ENCODE data around the gene CACNA2D2. TPM values are rescaled to one million over a fixed set of nuclear protein-coding genes. Genes with fewer than 3 reads are reported as not detected.
A peak's percentile ranks its signal among the peaks of the same experiment; 100 is the strongest.

CACNA2D2 gene
- total and polyA plus RNA-seq, 2 of the 13 experiments (the other 11 are each of a cell fraction or from before 2014, with no cell fraction given) = not detected

DNA sequence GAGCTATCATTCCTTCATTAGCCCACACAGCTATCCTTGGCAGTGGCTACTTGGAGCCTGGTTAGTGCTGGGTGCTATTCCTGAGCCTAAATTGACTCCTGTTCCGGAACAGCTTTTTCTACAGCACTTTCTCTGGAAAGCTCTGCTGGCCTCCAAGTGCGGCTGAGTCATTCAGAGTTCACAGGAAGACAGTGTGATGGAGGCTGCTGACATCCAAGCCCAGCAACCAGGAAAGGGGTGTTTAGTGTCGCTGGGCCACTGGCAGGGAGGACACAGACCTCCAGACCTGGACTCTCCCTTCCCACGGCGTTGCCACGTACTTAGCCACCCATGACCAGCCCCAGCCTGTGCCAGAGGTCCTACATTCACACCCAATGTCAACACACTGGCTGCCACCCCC is 28.7 kb downstream of the CACNA2D2 start:
- Histone ChIP-seq H3K36me3 (replicated peaks in 1 of 2; ENCODE audit: control insufficient read depth in 1 of 2, insufficient read depth in 2 of 2, low read length in 2 of 2) (no peaks in the 10 kb centered on the region), H3K9me3 (ENCODE audit: low read length) (no peaks in the 10 kb centered on the region), H3K4me2 (ENCODE audit: low read depth, low read length) (no peak overlapping the region), H3K79me2 (ENCODE audit: insufficient read depth, low read length) (no peaks in the 10 kb centered on the region), H3K4me1 (ENCODE audit: insufficient read depth, low read length) (no peaks in the 10 kb centered on the region), H3K27ac (ENCODE audit: extremely low read length, insufficient read depth, low read length) (no peak overlapping the region), H4K20me1 (ENCODE audit: insufficient read depth, low read length) (no peaks in the 10 kb centered on the region), H3K27me3 (ENCODE audit: control insufficient read depth in 1 of 2, insufficient read depth in 2 of 2, low read length in 2 of 2) (peaks cover 12 to 40% of the 10 kb centered on the region in 2 experiments; a peak in 3 of 5 replicates), H3K9ac (ENCODE audit: insufficient read depth, low read depth, low read length) (no peak overlapping the region), H2AFZ (ENCODE audit: low read length) (no peak overlapping the region), H3K4me3 (replicated peaks in 1 of 3; ENCODE audit: insufficient read depth in 1 of 3, low read depth in 2 of 3, low read length in 3 of 3) (no peak overlapping the region)
- in situ Hi-C loops (cut with HindIII; ENCODE audit: extremely low pct_ligation_motif_present, low pct_unique_long_range_greater_than_20kb) = no loop called here
- no TSS peak for BruUV-seq (replicated peaks)
- FAIRE-seq (no peak), ATAC-seq (no peak), DNase-seq (ENCODE audit: low spot score) (no peak)
- ChIA-PET POLR2A (no interaction called here), CTCF (ENCODE audit: low intra/inter-chr PET ratio, low total read pairs) (no interaction called here)
- intact Hi-C loops (cut with micrococcal nuclease; ENCODE audit: unreplicated experiment) = no loop called here
- 25% methylated on average over 2 of the region's 6 CpGs for WGBS (ENCODE audit: low lambda C conversion rate)
- TF ChIP-seq ZFP82 (CRISPR knock-in tag; IDR thresholded peaks at IDR 0.05; ENCODE audit: borderline replicate concordance) = no peak
- no peak for TF ChIP-seq SIN3A (IDR thresholded peaks at IDR 0.05; ENCODE audit: borderline replicate concordance, low read depth, low read length)
- no peak for TF ChIP-seq ZNF431 (CRISPR knock-in tag; IDR thresholded peaks at IDR 0.05; ENCODE audit: borderline replicate concordance, low read depth)
- no peak for TF ChIP-seq CENPT (CRISPR knock-in tag; IDR thresholded peaks at IDR 0.05; ENCODE audit: low read depth)
- TF ChIP-seq ZBTB3 (CRISPR knock-in tag; IDR thresholded peaks at IDR 0.05; ENCODE audit: borderline replicate concordance, low read depth) = no peak
- no peak for TF ChIP-seq HMG20A (CRISPR knock-in tag; IDR thresholded peaks at IDR 0.05; ENCODE audit: borderline replicate concordance)
- no peak for TF ChIP-seq LBX2 (CRISPR knock-in tag; IDR thresholded peaks at IDR 0.05; ENCODE audit: borderline replicate concordance)
- TF ChIP-seq ZNF207 (IDR thresholded peaks at IDR 0.05; ENCODE audit: borderline replicate concordance) = no peak
- TF ChIP-seq MTA1 (CRISPR knock-in tag; IDR thresholded peaks at IDR 0.05; ENCODE audit: borderline replicate concordance) = no peak

DNA sequence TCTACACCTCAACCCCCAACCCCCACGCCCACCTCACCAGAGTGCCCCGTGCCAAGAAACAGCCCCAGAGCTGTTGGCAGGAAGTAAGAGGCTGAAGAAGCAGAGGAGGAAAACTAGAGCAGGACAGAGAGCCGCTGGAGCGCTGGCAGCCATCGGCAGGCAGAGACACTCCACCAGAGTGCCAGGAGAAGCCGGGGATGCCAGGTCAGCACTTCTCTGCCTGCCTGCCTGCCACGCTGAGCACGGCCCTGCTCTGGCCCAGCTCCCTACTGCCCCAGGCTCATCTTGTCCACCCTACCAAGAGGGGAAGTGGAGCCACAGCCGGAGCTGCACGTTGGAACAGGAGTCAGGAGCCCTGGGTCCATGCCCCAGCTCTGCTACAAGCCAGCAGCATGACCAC is 29.7 kb downstream of the CACNA2D2 start:
- no peak overlapping the region for H3K4me2 ChIP-seq (ENCODE audit: low read depth, low read length)
- no peak for DNase-seq (ENCODE audit: low spot score)
- TF ChIP-seq MAFF (IDR thresholded peaks at IDR 0.05; ENCODE audit: low read depth, low read length) (0 out of 2 replicates have a peak, but pooled peaks have one; percentile 4), MAFK (conservative IDR thresholded peaks at IDR 0.05 in 1 of 2, IDR thresholded peaks at IDR 0.05 in 1 of 2; ENCODE audit: low read length in 2 of 2) (peak; percentile 22 to 36; a peak in 3 of 4 replicates), ZNF263 (CRISPR knock-in tag; IDR thresholded peaks at IDR 0.05) (no peak)
- intact Hi-C loops (cut with micrococcal nuclease; ENCODE audit: unreplicated experiment) = no loop called here
- ATAC-seq = no peak
- 0% methylated on average over 6 of the region's 10 CpGs for WGBS (ENCODE audit: low lambda C conversion rate)
- no peaks in the 10 kb centered on the region for H3K36me3 ChIP-seq (replicated peaks in 1 of 2; ENCODE audit: control insufficient read depth in 1 of 2, insufficient read depth in 2 of 2, low read length in 2 of 2)
- no peaks in the 10 kb centered on the region for H3K79me2 ChIP-seq (ENCODE audit: insufficient read depth, low read length)
- no peak for FAIRE-seq
- no peak overlapping the region for H3K4me3 ChIP-seq (replicated peaks in 1 of 3; ENCODE audit: insufficient read depth in 1 of 3, low read depth in 2 of 3, low read length in 3 of 3)
- H4K20me1 ChIP-seq (ENCODE audit: insufficient read depth, low read length) = no peaks in the 10 kb centered on the region
- no peaks in the 10 kb centered on the region for H3K9me3 ChIP-seq (ENCODE audit: low read length)
- no peak overlapping the region for H3K27ac ChIP-seq (ENCODE audit: extremely low read length, insufficient read depth, low read length)
- no TSS peak for BruUV-seq (replicated peaks)
- ChIA-PET CTCF (ENCODE audit: low intra/inter-chr PET ratio, low total read pairs) (no interaction called here), POLR2A (no interaction called here)
- H2AFZ ChIP-seq (ENCODE audit: low read length) = no peak overlapping the region
- H3K4me1 ChIP-seq (ENCODE audit: insufficient read depth, low read length) = no peaks in the 10 kb centered on the region
- in situ Hi-C loops (cut with HindIII; ENCODE audit: extremely low pct_ligation_motif_present, low pct_unique_long_range_greater_than_20kb) = no loop called here
- no peak overlapping the region for H3K9ac ChIP-seq (ENCODE audit: insufficient read depth, low read depth, low read length)
- peaks cover 13 to 44% of the 10 kb centered on the region in 2 experiments; a peak in 3 of 5 replicates for H3K27me3 ChIP-seq (ENCODE audit: control insufficient read depth in 1 of 2, insufficient read depth in 2 of 2, low read length in 2 of 2)

All from HepG2 (cell line).